ENCODE data around the gene PCDHB12.
"Not testable (repeated sequence)": the region's sequence is repeated elsewhere in the genome, so short reads cannot be mapped to it uniquely, and the experiment has no call there.

The PCDHB12 gene

GRCh38 chr5:141213656-141214339 is 5.3 kb downstream of the PCDHB12 start, which contains the start of gene PCDHB13:
Gene PCDHB13 (plus strand): TSS chr5:141213919. CDS start chr5:141214124, 205 bp downstream.
- H3K36me3 ChIP-seq (ENCODE audit: low read depth); H3K9me3 ChIP-seq (ENCODE audit: severe bottlenecking); H3K4me3 ChIP-seq (ENCODE audit: severe bottlenecking); H3K4me1 ChIP-seq (ENCODE audit: insufficient read depth, poor library complexity, severe bottlenecking); DNase-seq (ENCODE audit: low spot score); ATAC-seq (ENCODE audit: low read depth); H3K27ac ChIP-seq (ENCODE audit: poor library complexity, severe bottlenecking): not testable (repeated sequence)
- peak; percentile 2 for TF ChIP-seq CTCF (IDR thresholded peaks at IDR 0.05; ENCODE audit: poor library complexity, severe bottlenecking)
- peaks cover 40% of the 10 kb centered on the region for H3K27me3 ChIP-seq (ENCODE audit: insufficient read depth, poor library complexity, severe bottlenecking)

- not testable (repeated sequence) for ATAC-seq (ENCODE audit: low read depth); DNase-seq (ENCODE audit: low spot score)
Observed at GRCh38 chr5:141214583-141214982, 6.1 kb downstream of the PCDHB12 start.

GRCh38 chr5:141215504-141215903 is 7.0 kb downstream of the PCDHB12 start:
- peaks cover 35% of the 10 kb centered on the region for H3K27me3 ChIP-seq (ENCODE audit: insufficient read depth, poor library complexity, severe bottlenecking)
- H3K4me3 ChIP-seq (ENCODE audit: severe bottlenecking); H3K4me1 ChIP-seq (ENCODE audit: insufficient read depth, poor library complexity, severe bottlenecking); H3K27ac ChIP-seq (ENCODE audit: poor library complexity, severe bottlenecking); DNase-seq (ENCODE audit: low spot score); H3K9me3 ChIP-seq (ENCODE audit: severe bottlenecking); H3K36me3 ChIP-seq (ENCODE audit: low read depth); ATAC-seq (ENCODE audit: low read depth): not testable (repeated sequence)

More at GRCh38 chr5:141214583-141214982, 6.1 kb downstream of the PCDHB12 start:
- not testable (repeated sequence) for H3K27ac ChIP-seq (ENCODE audit: poor library complexity, severe bottlenecking); H3K4me3 ChIP-seq (ENCODE audit: severe bottlenecking); H3K4me1 ChIP-seq (ENCODE audit: insufficient read depth, poor library complexity, severe bottlenecking); H3K9me3 ChIP-seq (ENCODE audit: severe bottlenecking); H3K36me3 ChIP-seq (ENCODE audit: low read depth)
- peaks cover 37% of the 10 kb centered on the region for H3K27me3 ChIP-seq (ENCODE audit: insufficient read depth, poor library complexity, severe bottlenecking)

- not testable (repeated sequence) for ATAC-seq (ENCODE audit: low read depth); H3K36me3 ChIP-seq (ENCODE audit: low read depth); H3K9me3 ChIP-seq (ENCODE audit: severe bottlenecking); H3K4me1 ChIP-seq (ENCODE audit: insufficient read depth, poor library complexity, severe bottlenecking); H3K27ac ChIP-seq (ENCODE audit: poor library complexity, severe bottlenecking); H3K4me3 ChIP-seq (ENCODE audit: severe bottlenecking); DNase-seq (ENCODE audit: low spot score)
- H3K27me3 ChIP-seq (ENCODE audit: insufficient read depth, poor library complexity, severe bottlenecking) = peaks cover 35% of the 10 kb centered on the region
Observed at GRCh38 chr5:141216035-141216434, 7.5 kb downstream of the PCDHB12 start.

- peak; percentile 84 for ATAC-seq (ENCODE audit: low read depth)
- Histone ChIP-seq H3K36me3 (ENCODE audit: low read depth) (no peaks in the 10 kb centered on the region), H3K9me3 (ENCODE audit: severe bottlenecking) (peaks cover 5% of the 10 kb centered on the region), H3K27ac (ENCODE audit: poor library complexity, severe bottlenecking) (no peak within 1 kb of the TSS), H3K4me3 (ENCODE audit: severe bottlenecking) (peak within 1 kb of the TSS; percentile 18), H3K27me3 (ENCODE audit: insufficient read depth, poor library complexity, severe bottlenecking) (peaks cover 26% of the 10 kb centered on the region), H3K4me1 (ENCODE audit: insufficient read depth, poor library complexity, severe bottlenecking) (peaks cover 2% of the 10 kb centered on the region)
- TF ChIP-seq CTCF (IDR thresholded peaks at IDR 0.05; ENCODE audit: poor library complexity, severe bottlenecking) = peak; percentile 70
- DNase-seq (ENCODE audit: low spot score) = no peak
Observed at GRCh38 chr5:141223112-141223783, 14.7 kb downstream of the PCDHB12 start, which contains the start of gene PCDHB14. Gene PCDHB14 (plus strand): TSS chr5:141223343. CDS start chr5:141223506, 163 bp downstream.

GRCh38 chr5:141224844-141225243 is 16.3 kb downstream of the PCDHB12 start:
- ATAC-seq (ENCODE audit: low read depth); H3K27ac ChIP-seq (ENCODE audit: poor library complexity, severe bottlenecking); DNase-seq (ENCODE audit: low spot score); H3K9me3 ChIP-seq (ENCODE audit: severe bottlenecking); H3K4me3 ChIP-seq (ENCODE audit: severe bottlenecking); H3K4me1 ChIP-seq (ENCODE audit: insufficient read depth, poor library complexity, severe bottlenecking); H3K36me3 ChIP-seq (ENCODE audit: low read depth): not testable (repeated sequence)
- peaks cover 26% of the 10 kb centered on the region for H3K27me3 ChIP-seq (ENCODE audit: insufficient read depth, poor library complexity, severe bottlenecking)

- not testable (repeated sequence) for DNase-seq (ENCODE audit: low spot score); H3K36me3 ChIP-seq (ENCODE audit: low read depth); H3K27ac ChIP-seq (ENCODE audit: poor library complexity, severe bottlenecking); H3K4me3 ChIP-seq (ENCODE audit: severe bottlenecking); H3K9me3 ChIP-seq (ENCODE audit: severe bottlenecking); H3K4me1 ChIP-seq (ENCODE audit: insufficient read depth, poor library complexity, severe bottlenecking); ATAC-seq (ENCODE audit: low read depth)
- peaks cover 26% of the 10 kb centered on the region for H3K27me3 ChIP-seq (ENCODE audit: insufficient read depth, poor library complexity, severe bottlenecking)
Observed at GRCh38 chr5:141225421-141225820, 16.9 kb downstream of the PCDHB12 start.

All from RWPE2 (cell line).